Stimulated activated CD4-positive, alpha-beta T cell treated with anti-CD3 and anti-CD28 coated beads, Interleukin-2, amount 100 ng/mL, for 48 hours (primary cell): ENCODE measurements around the gene CTAG1A.
"Not testable (repeated sequence)": the region's sequence is repeated elsewhere in the genome, so short reads cannot be mapped to it uniquely, and the experiment has no call there.

Source experiments
- DNase-seq, 2 donors: peaks; one replicate each; pipeline ENCODE4 v3.0.0-alpha.2; 2020

The CTAG1A gene

DNA sequence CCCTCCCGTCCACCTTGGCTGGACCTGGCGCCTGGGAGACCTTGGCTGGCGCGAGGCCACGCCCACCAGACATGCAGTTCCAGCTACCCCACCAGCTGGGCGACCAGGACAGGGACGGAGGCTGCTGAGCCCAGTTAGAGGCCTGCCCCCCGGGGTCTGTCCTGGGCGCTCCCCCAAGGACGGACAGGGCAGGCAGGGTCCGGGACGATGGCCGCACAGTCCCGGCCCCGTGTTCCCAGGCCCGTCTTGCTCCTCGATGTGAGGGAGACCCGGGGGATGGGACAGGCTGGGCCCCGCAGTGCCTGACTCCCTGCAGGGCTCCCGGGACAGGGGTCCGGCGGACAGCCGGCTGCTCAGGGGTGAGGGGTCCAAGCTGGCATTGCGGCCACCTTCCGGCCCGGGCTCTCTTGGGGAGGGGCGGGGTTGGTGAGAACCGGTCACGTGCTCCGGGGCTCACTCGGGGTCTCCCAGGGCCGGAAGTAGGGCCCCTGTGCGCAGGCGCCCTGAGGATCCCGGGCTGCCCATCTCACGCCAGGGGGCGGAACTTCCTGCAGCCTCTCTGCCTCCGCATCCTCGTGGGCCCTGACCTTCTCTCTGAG, at the start of gene CTAG1A:
Gene CTAG1A (plus strand): TSS at position 549 of the 599 bp plus-strand sequence. CDS start 74 bp downstream, outside the sequence.
- not testable (repeated sequence) for DNase-seq

DNA sequence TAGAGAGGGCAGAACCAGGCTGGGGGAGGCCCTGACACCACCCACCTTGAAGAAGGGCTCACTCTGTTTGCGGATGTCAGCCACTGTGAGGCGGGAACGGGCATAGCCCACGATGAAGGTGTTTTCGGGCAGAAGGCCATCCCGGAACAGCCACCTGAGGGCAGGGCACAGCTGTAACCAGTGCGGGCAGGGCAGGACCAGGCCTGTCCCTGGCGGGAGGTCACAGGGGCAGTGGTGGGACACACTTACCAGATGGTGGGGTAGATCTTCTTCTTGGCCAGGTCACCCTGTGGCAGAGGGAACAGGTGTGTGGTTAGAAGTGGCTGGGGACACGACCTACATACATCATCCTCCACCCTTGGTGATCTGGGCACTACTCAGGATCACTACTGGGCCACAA, 49.0 kb upstream of the CTAG1A start:
- DNase-seq, result no peak

DNA sequence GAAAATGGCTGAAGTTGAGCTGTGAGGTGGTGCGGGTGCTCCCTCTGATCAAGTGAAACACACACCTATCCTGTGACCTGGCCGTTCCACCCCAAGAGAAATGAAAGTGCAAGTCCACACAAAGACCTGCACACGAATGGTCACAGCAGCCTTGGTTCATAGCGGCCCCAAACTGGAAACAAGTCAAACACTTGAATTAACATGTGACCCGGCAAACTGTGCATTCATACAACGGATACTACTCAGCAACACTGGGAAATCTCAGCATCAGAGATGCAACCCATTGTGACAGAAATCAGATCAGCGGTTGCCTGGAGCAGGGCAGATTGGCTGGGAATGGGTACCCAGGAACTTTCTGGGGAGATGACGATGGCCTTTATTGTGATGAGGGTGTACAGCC, 45.9 kb upstream of the CTAG1A start:
- no peak for DNase-seq

DNA sequence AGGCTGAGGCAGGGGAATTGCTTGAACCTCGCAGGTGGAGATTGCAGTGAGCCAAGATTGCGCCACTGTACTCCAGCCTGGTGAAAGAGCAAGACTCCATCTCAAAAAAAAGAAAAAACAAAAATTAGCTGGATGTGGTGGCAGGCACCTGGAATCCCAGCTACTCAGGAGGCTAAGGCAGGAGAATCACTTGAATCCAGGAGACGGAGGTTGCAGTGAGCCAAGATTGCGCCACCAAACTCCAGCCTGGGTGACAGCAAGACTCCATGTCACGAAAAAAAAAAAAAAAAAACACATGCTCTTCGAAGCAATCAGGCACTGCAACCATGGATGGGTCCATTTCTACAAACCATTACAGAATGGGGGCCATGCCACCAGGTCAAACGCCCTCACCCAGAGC, 44.6 kb upstream of the CTAG1A start:
- not testable (repeated sequence) for DNase-seq

DNA sequence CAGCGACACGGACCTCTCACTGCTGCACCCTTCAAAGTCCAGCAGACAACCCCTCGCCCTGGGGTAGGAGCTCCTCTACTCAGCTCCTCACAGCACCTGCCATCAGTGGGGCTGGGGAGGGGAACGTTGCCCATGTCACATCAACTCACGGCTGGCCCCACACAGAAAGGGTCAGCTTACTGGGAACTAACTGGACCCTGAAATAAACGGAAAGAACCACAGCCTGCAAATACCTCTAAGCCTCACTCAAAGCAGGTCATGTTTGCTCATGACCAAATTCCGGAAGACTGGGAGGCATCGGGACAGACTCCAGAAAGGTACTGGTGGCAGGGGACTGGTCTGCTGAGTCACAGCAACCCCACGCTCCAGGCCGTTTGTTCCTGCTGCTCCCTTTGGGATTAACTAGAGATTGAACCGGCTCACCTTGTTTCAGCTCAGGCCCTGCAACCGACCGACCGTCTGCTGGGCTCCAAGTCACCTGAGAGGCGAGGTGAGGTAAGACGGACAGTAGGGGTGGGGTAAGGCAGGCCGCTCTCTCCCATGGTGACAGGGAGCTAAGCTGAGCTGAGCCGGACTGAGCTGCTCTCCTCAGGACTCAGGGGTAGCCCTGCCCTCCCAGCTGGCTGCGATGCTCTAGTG, 43.9 kb upstream of the CTAG1A start:
- DNase-seq, result no peak

DNA sequence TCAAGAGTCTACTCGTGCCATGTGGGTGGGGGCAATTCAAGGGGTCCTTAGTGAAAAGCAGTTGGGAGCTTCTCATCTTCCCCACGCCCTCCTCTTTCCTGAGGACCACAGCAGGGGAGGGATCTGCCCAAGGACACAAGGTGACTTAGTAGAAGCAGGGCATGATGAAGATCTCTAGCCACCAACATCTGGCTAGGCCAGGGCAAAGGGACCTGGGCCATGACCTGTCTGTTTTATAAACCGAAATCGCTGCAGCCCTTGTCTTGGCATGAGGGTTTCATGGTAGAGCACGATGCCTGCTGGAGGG, 43.4 kb upstream of the CTAG1A start:
- no peak for DNase-seq

DNA sequence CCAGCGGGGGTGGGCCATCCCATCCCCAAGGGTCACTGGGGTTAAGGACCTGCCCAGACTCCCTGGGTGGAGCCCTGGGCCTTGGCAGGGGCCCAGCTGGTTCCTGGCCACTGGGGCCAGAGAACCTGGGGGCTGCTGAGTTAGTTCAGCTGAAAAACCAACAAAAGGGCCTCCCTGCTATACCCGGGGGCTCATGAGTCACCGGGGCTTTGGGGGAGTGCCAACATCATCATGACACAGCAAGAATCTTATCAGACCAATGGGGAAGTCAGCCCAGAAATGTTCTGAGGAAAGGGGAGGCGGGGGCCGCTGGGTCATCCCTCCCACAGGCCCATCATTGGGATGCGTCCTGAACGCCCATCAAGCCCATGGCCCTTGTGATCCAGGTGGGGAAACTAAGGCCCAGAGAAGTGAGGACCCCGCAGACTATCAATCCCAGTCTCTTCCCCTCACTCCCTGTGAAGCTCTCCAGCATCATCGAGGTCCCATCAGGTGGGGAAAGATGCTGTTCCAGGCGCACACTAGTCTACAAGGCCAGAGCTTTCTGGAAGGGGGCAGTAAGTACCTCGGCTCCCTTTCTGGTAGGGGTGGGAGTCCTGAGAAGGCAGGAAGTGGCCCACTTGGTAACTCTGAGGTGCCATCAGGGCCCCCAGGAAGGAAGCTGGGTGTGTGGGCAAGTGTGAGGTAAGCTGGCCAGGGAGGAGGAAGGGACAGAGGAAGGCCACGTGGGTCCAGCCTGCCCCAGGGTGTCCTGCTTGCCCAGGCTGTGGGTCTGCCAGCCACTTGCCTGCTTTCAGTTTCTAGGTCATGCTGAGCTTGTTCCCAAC, 42.8 kb upstream of the CTAG1A start:
- no peak for DNase-seq

DNA sequence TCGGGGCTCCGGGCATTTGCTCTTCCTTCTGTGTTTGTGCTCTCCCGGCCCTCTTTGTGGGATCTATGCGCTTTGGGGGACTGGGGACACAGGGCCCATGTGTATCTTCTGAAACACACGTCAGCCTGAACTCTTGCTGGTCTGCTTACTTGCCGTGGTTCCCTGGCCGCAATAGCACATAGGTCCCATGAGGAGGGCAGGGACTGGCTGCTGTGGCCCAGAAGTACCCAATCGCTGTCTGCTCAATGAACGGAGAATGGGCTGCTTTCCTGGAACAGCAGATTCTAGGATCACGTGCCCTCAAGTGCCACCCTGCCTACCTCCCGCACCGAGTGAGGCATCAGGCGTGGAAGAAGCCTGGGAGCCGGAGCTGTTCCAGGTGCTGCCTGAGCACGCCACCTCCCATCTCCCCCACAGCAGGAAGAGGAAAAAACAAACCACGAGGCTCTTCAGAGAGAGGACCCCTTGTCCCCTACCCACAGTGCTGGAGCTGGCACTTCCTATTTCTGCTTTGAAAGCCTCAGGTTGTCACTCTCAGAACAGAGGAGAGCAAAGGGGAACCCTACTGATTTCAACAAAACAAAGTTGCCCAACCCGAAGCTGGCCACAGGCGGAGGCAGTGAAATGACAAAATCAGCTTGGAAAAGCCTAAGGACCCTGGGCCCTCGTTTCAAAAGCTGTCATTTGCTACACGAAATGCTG, 42.1 kb upstream of the CTAG1A start:
- DNase-seq, result no peak

DNA sequence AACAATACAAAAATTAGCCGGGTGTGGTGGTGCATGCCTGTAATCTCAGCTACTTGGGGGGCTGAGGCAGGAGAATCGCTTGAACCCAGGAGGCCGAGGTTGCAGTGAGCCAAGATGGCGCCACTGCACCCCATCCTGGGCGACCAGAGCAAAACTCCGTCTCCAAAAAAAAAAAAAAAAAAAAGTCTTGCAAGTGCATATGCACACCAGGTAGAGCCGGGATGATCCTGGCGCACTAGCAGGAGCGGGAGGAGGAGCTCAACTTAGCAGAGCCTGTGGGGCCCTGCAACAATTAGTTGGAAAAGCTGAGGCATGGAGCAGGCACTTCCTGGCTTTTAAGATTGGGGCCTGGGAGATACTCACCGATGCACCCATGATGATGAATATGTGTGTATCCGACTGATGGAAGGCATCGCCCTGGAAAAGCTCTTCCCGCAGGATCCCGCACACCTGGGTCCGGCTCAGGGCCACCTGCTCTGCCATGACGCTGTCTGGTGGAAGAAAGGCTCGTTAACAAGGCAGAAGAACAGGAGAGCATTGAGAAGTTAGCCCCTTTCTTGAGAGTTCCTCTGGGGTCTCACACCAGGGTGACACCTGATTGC, 39.2 kb upstream of the CTAG1A start:
- no peak for DNase-seq

DNA sequence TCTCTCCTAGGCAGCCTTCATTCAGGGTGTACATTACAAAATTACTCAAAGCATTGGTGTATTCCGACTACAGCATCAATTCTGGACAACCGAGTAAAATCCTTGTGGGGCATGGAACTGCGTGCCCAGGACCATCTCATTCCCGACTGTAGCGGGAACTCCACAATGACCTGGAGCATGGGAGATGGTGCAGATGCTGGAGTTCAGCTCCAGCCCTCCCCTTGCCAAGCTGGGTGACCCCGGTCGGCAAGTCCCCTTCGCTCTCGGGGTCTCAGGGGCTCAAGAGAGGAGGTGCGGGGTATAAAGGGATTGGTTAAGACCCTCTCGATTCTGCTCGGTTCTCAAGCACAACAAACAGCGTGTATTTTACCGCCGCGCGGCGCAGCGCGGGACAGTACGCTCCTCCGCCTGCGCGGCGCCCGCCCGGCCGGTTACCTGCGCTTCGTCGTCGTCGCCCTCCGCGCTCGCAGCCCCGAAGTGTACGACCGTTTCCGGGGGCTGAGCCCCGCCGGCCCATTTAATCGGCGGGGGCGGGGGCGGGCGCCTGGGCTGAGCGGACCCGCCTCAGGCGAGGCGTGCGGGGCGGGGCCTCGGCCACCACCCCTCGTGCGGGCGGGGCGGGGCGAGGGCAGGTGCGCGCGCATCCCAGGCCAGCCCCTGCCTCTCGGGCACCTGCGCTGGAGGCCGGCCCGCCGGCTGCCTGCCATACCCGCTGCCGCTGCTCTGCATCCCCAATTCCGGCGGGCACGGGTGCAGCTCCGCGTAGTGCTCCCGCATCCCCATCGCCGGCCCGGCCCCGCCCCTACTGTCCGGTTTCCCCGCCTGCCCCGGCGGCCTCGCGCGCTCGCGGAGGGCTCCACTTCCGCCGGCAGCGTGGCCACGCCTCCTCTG, 38.3 kb upstream of the CTAG1A start, which contains the start of gene G6PD:
Gene G6PD (minus strand): TSS at position 493 of the 891 bp plus-strand sequence. CDS start 691 bp downstream, outside the sequence.
- DNase-seq, result peak; percentile 61 to 72

DNA sequence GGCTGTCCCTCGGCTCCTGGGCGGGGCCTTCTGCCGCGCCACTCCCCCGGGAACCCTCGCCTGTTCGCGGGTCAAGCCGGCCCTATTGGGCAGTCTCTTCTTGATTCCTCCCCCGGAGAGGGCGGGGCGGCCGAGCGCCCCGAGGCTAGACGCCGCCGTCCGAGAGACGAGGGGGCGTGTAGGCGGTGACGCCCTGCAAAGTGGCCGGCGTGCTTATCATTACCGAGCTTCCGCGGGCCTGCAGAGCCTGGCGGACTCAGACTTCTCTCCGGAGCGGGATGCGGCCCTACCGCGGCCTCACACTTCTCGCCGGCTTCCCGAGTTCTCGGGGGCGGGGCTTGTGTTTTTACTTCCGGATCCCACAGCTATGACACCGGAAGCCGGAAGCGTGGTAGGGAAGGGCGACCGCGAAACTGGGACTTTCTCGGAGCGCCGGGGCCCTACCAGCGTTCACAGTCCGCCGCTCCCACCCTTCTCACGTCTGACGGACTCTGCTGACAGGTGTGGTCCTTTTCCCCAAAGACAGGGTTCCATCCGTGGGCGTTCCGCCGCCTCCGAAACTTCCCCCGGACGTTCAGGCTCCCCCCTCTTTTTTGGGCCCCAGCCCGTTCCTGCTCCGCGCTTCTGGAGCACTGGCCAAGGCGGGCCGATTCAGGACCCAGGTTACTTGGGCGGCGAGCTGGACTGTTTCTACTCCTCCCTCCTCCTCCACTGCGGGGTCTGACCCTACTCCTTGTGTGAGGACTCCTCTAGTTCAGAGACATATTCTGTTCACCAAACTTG, 37.5 kb upstream of the CTAG1A start, which contains the start of gene IKBKG:
Gene IKBKG (plus strand): TSS at position 376 of the 783 bp plus-strand sequence. CDS start 4,383 bp downstream, outside the sequence.
- DNase-seq, result peak; percentile 78 to 82

DNA sequence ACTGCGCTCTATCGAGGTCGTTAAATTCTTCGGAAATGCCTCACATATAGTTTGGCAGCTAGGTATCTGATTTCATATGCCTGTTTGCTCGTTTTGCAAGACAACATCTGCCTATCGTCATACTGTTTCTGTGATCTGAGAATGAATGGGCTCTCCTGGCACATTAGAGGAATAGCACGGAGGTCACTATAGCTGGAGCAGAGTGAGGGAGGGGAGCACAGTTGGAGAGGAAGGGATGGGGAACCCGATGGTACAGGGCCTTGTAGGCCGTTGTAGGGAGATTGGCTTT, 37.0 kb upstream of the CTAG1A start:
- DNase-seq, result no peak

DNA sequence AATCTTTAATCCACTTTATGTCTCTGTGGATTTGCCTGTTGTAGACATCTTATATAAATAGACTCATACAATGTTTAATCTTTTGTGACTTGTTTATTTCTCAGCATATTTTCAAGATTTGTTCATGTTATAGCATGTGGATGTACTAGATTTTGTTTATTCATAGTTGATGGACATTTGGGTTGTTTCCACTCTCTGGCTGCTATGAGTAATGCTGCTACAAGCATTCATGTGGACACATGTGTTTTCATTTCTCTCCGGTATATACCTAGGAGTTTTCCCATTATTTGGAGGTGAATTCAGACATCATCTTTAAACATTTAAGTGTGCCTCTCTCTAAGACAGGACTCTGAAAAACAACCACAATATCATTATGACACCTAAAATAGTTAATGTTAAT, 35.2 kb upstream of the CTAG1A start:
- no peak for DNase-seq

DNA sequence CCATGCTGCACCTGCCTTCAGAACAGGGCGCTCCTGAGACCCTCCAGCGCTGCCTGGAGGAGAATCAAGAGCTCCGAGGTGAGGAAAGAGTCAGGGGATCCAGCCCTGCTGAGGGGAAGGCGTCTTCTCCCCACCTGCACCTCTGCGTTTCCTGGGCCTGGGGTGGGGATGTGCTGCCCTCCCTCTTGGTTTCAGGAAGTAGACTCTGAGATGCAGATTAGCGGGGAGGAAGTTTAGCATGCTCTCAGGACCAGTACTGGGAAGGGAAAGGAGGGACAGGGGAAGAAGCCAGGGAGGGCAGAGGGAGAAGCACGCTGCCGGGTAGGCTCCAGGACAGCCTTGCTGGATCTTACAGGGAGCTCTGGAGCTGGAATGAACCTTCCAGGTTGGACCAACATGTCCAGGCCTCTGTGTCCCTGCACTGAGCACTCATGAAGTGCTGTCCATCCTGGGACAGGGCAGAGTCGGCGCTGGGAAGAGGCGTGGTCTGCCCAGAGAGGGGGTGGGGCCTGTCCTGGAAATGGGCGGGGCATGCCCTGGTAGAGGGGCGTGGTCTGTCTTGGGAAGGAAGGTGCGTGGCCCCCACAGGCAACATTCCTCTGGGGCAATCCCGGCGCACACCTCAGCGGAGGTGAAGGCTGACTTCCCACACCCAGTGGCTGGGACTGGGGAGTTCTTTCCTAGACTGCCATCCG, 32.7 kb upstream of the CTAG1A start:
- not testable (repeated sequence) for DNase-seq

DNA sequence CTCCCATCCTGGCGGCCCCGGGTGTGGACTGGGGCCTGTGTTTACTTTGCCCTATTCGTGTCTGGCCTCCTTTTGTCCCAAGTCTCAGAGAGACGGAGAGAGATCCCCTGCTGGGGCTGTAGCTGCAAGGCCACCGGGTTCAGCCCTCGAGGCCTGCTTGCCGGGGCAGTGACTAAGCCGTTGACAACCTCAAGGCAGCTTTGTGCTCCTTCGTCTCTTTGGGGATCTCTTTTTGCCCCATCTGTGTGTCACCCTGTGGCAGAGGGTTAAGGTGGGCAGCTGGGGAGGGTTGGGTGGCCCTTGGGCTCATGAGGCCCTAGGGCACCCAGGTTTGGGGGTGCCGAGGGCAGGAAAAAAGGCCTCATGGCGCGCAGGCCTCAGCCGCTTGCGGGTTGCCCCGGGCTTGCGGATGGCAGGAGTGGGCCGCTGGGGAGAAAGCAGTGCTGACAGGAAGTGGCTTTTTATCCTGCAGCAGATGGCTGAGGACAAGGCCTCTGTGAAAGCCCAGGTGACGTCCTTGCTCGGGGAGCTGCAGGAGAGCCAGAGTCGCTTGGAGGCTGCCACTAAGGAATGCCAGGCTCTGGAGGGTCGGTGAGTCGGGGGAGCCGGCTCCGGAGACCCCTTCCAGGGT, 26.8 kb upstream of the CTAG1A start:
- not testable (repeated sequence) for DNase-seq

DNA sequence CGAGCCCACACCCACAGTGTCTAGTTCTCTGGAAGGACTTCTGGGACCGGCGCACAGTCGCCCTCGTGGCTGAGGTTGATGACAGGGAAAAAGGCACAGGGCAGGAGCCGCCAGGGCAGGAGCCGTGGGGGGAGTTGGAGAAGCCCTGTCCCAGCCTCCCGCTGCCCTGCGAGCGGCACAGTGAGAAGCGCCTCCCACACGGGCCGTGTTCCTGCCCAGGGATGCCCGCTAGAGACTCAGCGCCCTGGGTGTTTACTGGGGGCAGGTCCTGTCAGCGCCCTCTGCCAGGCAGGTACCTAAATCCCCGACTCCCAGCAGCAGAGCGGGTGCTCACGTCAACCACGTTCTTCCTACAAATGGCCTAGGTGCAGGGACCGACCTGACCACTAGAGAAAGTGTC, 26.0 kb upstream of the CTAG1A start:
- not testable (repeated sequence) for DNase-seq

DNA sequence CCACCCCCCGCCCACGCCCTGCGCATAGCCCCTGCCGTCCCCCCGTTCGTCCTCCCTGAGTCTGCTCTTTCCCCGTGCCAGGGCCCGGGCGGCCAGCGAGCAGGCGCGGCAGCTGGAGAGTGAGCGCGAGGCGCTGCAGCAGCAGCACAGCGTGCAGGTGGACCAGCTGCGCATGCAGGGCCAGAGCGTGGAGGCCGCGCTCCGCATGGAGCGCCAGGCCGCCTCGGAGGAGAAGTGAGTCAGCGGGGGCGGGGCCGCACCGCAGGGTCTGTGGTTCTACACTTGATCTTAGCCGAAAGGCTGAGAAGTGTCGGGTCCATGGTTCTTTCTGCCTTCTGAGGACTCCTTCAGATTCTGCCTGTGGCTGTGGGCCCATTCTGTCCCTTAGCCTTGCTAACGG, 24.6 kb upstream of the CTAG1A start:
- not testable (repeated sequence) for DNase-seq

DNA sequence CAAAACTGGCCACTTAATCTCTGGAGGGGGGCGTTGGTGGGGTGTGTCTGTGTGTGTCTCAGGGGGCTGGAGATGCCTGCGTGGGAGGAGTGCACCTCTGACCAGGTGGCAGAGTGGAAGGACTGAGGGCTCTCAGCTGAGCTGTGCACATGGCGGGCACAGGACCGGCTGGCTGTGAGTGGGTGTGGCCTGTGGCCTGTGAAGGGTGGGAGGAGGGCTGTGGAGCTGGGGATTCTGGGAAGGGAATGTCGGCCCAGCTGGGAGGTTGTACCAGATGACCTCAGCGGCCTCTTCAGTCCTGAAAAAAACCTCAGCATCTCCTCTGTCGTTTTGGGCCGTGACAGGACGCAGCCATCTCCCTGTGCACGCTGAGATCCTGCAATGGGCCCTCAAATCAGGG, 22.6 kb upstream of the CTAG1A start:
- DNase-seq, result not testable (repeated sequence)

DNA sequence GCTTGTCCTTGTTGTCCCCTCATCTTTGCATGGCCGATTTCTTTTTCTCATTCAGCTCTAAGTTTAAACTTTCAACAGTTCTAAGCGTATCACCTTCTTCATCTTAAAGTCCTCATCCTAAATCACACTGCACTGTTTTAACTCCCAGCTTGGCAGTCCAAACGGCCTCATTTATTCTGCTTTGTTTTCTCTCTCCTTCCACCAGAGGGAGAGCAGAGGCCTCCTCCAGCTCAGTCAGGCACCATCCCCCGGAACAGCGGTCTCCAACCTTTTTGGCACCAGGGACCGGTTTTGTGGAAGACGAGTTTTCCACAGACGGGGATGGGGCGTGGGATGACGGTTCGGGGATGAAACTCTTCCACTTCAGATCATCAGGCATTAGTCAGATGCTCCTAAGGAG, 14.6 kb upstream of the CTAG1A start:
- DNase-seq, result not testable (repeated sequence)

DNA sequence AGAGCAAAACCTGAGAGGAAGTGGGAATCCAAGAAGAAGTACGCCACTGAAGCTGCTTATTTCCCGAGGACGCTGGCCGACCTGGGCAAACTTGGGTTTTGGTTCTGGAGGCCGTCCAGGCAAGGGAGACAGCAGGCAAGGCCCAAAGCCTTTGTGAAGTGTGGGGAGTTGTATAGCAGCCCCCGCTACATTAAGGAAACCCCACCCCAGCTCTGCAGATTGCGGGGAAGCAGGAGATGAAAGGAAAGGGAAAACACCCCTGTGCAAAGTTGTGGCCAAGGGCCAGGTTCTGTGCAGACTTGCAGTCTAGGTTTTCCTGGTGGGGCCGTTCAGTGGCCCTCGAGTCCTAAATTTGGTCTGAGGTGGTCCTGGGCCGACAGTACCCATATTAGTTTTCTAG, 11.9 kb upstream of the CTAG1A start:
- DNase-seq, result not testable (repeated sequence)
